HG02623 (cell line): ENCODE results near the gene BMP10.

Source experiments
- ATAC-seq: cut with Tn5 transposase; IDR thresholded peaks from one replicate; pipeline ENCODE4 v1.9.1; 2021; ENCODE audit warnings: moderate library complexity; ENCODE audit not compliant: unreplicated experiment

Gene BMP10

GRCh38 chr2:68822207-68822872 lies 48.9 kb downstream of the BMP10 start:
- ATAC-seq: no peak

GRCh38 chr2:68819556-68819955 lies 51.6 kb downstream of the BMP10 start:
- ATAC-seq: no peak

- no peak for ATAC-seq
Observed at GRCh38 chr2:68817306-68817705, 53.9 kb downstream of the BMP10 start.
